GM08714 (cell line): ENCODE measurements around the gene CRYBG1.

Experiments
- H3K4me3 ChIP-seq: fragments of 200-500 bp; sonication (Bioruptor generic); 2 replicates; pipeline ENCODE4 v1.5.1; 2014; ENCODE audit warnings: mild to moderate bottlenecking, low read length, inconsistent platforms
- ZNF274 ChIP-seq: IDR thresholded peaks from 2 replicates; pipeline ENCODE4 v1.6.1; 2012; ENCODE audit warnings: mild to moderate bottlenecking, low read depth, low read length

Gene CRYBG1

GRCh38 chr6:106620931-106621672 lies 260.6 kb downstream of the CRYBG1 start:
- H3K4me3 ChIP-seq = no peak overlapping the region
- TF ChIP-seq ZNF274 = no peak
